NCI-H345 treated with DMSO at 0.1 percent for 48 hours (cell line): Measurements from ENCODE around the gene ANK3.

Source experiments
- DNase-seq: peaks from one replicate; lab custom pipeline; 2025; ENCODE audit not compliant: unreplicated experiment; lab: John Stamatoyannopoulos, UW

Gene ANK3

DNA sequence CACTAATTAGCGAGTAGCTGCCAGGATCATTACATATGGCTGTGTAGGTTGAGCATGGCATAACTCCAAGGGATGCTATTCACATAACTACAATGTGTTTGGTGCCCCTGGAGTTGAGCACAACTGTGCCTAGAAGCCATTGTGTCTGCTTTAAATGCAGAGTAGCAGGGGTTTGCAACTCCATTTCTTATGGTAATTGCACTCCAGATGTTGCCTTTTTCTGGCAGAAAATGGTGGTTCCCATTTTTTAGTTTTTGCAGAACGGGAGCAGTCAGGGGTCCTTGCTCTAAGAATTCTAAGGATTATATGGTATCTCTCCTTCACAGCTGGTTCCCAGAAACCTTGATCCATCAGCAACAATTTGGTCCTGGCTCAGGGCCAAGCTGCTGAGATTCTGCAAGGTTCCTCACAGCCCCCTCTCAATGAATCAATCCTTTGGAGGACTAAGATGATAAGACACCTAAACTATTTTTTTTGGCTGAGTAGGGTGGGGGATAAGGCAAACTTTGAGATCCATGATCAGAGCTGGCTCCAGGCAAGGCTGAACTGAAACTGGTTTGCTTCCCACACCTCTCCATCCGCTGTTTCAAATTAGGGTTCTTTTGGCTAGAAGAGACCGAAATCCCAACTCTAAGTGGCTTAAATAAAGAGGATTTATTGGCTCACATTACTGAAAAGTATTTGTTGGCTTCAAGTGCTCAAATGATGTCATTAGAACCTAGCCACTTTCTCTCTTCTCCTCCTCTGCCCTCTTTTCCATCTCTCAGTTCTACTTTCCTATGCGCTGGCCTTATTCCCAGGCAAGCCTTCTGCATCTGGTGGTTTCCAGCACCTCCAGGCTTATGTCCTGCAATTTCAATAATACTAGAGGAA, 385.8 kb downstream of the ANK3 start:
- DNase-seq, result no peak

DNA sequence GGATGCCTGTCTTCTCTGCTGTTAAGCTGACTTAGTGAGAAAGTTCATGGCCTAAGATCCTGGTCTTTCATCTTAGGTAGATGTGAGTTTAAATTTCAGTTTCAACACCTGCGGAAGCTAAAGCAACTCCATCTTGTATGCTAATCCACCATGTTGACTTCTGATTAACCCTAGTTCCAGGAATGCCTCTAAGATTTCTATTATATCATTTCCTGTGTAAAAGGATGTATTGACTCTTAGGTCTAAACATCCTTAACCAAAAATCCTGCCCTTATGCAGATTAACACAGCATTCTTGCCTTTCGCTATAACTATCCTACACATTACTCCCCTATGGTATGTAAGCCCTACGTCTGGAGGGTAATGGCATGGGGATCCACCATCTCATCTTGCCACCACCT, 388.9 kb downstream of the ANK3 start:
- no peak for DNase-seq

GRCh38 chr10:59997827-59998525, 391.7 kb downstream of the ANK3 start:
- no peak for DNase-seq

GRCh38 chr10:59995862-59996261, 393.8 kb downstream of the ANK3 start:
- no peak for DNase-seq

DNA sequence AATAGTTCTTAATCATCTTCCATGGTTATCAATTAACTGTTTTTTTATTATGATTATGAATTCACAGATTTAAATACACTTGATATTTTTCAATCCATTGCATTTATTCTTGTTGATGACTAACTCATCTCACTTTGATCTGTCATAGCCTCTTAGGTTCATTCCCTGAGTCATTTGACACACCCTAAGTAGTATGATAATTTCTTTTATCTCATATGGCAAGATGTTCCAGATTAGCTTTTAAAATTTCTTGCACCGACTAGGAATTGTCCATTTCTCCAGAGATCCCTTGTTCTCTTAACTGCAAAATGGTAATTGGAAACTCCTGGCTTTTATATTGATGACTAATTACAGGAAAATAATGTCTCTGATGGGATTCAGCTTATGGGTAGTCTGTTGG, 395.7 kb downstream of the ANK3 start:
- DNase-seq, result no peak

- DNase-seq, result peak; percentile 49
These were observed 398.0 kb downstream of the ANK3 start for GRCh38 chr10:59991661-59992060.

DNA sequence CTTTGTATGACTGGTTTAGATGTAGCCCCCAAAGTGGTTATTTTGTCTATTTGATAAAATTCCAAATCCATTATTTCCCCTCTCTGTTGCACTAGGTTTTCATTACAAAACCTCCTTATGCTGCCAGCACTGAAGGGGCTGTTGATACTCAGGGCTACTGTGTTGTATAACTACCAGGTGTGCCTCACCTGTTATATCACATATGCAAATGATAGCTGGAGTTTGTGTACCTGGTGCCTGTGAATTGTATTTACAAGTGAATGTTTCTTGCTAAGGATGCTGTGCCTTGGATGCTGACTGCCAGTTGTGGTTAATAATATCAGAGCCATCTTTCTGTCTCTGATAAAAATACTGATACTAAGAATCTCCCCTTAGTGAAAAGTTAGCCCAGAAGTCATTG, 398.6 kb downstream of the ANK3 start:
- peak; percentile 63 for DNase-seq

- DNase-seq, result no peak
These were observed 404.0 kb downstream of the ANK3 start for GRCh38 chr10:59985639-59986038.

GRCh38 chr10:59984415-59984814, 405.3 kb downstream of the ANK3 start:
- no peak for DNase-seq

DNA sequence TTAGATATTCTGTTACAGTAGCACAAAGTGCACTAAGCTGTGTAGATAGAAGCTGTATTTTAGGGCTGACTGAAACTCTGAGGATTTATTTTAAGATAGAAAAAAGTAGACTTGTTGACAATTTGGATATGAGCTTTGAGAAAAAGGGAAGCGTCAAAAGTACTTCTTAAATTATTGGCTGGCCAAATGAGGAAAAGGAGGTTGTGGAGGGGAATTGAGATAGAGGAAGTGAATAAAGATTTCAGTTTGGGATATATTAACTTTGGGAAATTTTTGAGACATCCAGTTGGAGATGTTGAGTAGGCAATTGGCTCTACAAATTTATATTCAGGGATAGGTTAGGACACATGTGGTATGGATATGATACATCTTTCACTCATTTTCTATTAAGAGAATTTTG, 409.3 kb downstream of the ANK3 start:
- no peak for DNase-seq

DNA sequence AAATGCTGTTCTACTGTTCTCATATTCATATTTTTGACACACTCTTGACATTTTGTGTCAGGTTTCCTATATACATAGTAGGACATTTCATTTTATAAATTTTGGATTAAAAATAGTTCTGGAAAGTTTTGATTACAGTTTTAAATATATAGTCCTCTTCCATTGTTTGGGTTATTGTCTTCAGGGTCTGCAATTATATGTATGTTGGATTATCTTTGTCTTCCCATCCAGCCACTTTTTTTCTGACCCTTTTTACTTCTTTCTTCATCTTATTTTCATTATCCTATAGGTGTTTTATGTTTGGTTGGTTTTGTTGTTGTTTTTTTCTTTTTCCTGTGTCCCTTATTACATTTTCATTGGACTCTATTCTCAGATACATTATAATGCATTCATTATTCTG, 412.2 kb downstream of the ANK3 start:
- DNase-seq, result no peak

DNA sequence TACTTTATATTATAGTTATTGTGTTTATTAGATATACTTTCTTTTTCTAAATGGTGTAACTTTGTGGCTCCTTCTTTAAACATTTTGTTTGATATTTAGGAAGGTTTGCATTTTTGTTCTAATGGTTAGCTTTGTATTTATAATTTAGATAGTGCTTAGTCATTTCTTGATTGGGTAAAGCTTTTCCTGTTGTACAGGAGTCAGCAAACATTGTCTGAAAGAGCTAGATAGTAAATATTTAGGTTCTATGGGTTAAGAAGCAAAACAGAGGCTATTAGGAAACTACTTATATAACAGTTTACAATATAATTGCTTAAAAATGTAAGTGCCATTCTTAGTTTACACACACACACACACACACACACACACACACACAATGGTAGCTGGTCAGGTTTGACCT, 412.8 kb downstream of the ANK3 start:
- no peak for DNase-seq
